ENCODE measurements around the gene PPP1R2. TPM values are rescaled to one million over a fixed set of nuclear protein-coding genes. Genes with fewer than 3 reads are reported as not detected.
A peak's percentile ranks its signal among the peaks of the same experiment; 100 is the strongest.

Gene PPP1R2
- total RNA-seq, 1 donor from 2014 or later = 39.7 TPM

DNA sequence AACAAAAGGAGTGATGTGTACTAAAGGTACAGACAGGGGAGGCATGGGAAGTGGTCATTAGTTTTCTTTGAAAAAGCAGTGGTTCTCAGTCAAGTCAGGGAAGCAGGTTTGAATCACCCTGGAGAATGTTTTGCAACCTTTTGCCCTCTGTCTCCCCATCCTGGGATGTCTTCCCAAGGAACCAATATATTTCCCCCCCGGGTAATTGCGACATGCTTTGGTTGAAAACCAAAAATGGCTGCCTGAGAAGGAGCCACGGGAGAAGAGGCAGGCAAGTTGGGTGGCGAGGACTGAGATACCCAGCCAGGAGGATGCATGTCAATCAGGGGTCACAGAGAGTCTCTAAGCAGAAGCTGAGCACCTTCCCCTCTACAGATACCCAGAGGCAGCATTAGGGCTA, 20.2 kb upstream of the PPP1R2 start:
- no peak for TF ChIP-seq CTCF (IDR thresholded peaks at IDR 0.05; ENCODE audit: borderline replicate concordance)
- Histone ChIP-seq H3K4me3 (no peak overlapping the region), H3K36me3 (no peaks in the 10 kb centered on the region), H3K9me3 (replicated peaks) (no peaks in the 10 kb centered on the region), H3K27me3 (ENCODE audit: low read depth) (no peaks in the 10 kb centered on the region), H3K27ac (replicated peaks) (no peak overlapping the region), H3K4me1 (peaks cover 5% of the 10 kb centered on the region)
- no peak for DNase-seq
- intact Hi-C loops (cut with micrococcal nuclease) = no loop called here

DNA sequence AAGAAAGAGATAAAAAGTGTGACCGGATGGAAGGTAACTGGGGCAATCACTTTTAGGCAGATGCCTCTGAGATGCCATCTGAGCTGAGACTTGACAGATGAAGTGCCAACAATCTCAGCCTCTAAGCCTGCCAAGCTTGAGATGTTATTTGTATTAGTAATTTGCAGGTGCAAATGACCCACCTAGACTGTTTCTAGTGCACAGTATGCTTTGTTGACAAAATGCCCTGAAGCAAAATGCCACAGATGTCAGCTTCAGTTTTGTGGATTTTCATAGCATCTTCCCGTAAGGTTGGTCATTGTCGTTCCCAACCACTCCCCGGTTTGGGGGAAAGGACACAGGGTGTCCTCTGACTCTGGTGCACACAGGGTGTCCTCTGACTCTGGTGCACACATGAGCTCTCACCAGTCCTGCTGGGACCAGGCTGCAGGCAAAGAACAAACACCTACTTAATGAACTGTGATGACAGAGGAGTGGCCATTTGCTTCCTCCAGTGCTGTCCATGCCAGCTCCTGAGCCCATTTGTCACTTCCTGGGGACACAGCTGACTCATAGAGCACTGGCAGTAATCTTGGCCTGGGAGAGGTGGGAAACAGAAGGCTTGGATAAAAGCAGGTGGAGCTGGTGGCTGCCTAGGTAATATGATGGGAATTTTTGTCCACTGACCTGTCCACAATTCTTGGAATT, 16.7 kb upstream of the PPP1R2 start:
- Histone ChIP-seq H3K36me3 (no peaks in the 10 kb centered on the region), H3K4me3 (no peak overlapping the region), H3K27ac (replicated peaks) (no peak overlapping the region), H3K4me1 (peaks cover 5% of the 10 kb centered on the region), H3K27me3 (ENCODE audit: low read depth) (no peaks in the 10 kb centered on the region), H3K9me3 (replicated peaks) (no peaks in the 10 kb centered on the region)
- no peak for DNase-seq
- intact Hi-C loops (cut with micrococcal nuclease) = no loop called here
- TF ChIP-seq CTCF (IDR thresholded peaks at IDR 0.05; ENCODE audit: borderline replicate concordance) = no peak

GRCh38 chr3:195558602-195559001, 15.5 kb upstream of the PPP1R2 start:
- Histone ChIP-seq H3K4me3 (no peak overlapping the region), H3K27ac (replicated peaks) (no peak overlapping the region), H3K27me3 (ENCODE audit: low read depth) (no peaks in the 10 kb centered on the region), H3K9me3 (replicated peaks) (no peaks in the 10 kb centered on the region), H3K36me3 (no peaks in the 10 kb centered on the region), H3K4me1 (peaks cover 5% of the 10 kb centered on the region)
- intact Hi-C loops (cut with micrococcal nuclease) = no loop called here
- TF ChIP-seq CTCF (IDR thresholded peaks at IDR 0.05; ENCODE audit: borderline replicate concordance) = peak; percentile 51
- DNase-seq = no peak

DNA sequence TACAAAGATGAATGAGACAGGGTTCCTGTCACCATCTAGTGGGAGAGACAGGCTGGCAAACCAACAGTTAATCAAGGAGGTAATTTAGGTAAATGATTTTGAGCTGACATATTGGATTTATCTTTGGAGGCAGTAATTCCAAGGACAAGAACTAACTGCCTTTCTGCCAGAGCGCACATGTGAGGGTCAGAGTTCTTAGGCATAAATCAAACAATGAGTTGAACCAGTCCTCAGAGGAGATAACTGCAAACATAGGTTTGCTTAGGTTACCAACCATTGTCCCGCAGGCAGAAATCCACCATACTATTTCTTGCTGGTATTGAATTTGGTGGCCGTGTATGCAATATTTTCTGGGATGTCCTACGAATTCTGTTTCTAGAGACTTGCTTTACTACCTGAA, 14.2 kb upstream of the PPP1R2 start:
- H3K27ac ChIP-seq (replicated peaks) = no peak overlapping the region
- intact Hi-C loops (cut with micrococcal nuclease) = no loop called here

GRCh38 chr3:195556390-195556789, 13.3 kb upstream of the PPP1R2 start:
- Histone ChIP-seq H3K27ac (replicated peaks) (no peak overlapping the region), H3K9me3 (replicated peaks) (no peaks in the 10 kb centered on the region), H3K4me3 (no peak overlapping the region), H3K4me1 (peaks cover 9% of the 10 kb centered on the region), H3K36me3 (no peaks in the 10 kb centered on the region), H3K27me3 (ENCODE audit: low read depth) (no peaks in the 10 kb centered on the region)
- peak; percentile 44 for TF ChIP-seq CTCF (IDR thresholded peaks at IDR 0.05; ENCODE audit: borderline replicate concordance)
- intact Hi-C loops (cut with micrococcal nuclease) = no loop called here
- no peak for DNase-seq

More for the DNA sequence above, 14.2 kb upstream of the PPP1R2 start:
- TF ChIP-seq CTCF (IDR thresholded peaks at IDR 0.05; ENCODE audit: borderline replicate concordance) = no peak
- Histone ChIP-seq H3K9me3 (replicated peaks) (no peaks in the 10 kb centered on the region), H3K27me3 (ENCODE audit: low read depth) (no peaks in the 10 kb centered on the region), H3K4me3 (no peak overlapping the region), H3K36me3 (no peaks in the 10 kb centered on the region), H3K4me1 (peaks cover 5% of the 10 kb centered on the region)
- no peak for DNase-seq
